A549 (cell line): ENCODE data around the gene AKAP11. TPM values are rescaled to one million over a fixed set of nuclear protein-coding genes. Genes with fewer than 3 reads are reported as not detected.

ENCODE experiments used
- ATAC-seq, 2 experiments: fragments of 200-7000 bp in 1 of 2; fragments of >200 bp in 1 of 2; cut with Nextera tagmentation in 1 of 2; cut with Tn5 transposase in 1 of 2; 3 replicates each; pipeline versions ENCODE4 v1.8.0 to v1.9.1; 2018 to 2020; ENCODE audit warnings: mild to moderate bottlenecking in 1 of 2, moderate library complexity in 1 of 2
- CTCF ChIA-PET: fragments of 300-600 bp; sonication (Branson Sonifier 250); formaldehyde crosslinking; extraction: SDS; loops from one replicate; lab custom pipeline; 2021; ENCODE audit warnings: antibody characterized with exemption, inconsistent platforms; lab: Yijun Ruan, JAX
- POLR2A ChIA-PET: fragments of 350-600 bp; formaldehyde crosslinking; extraction: SDS; loops from one replicate; lab custom pipeline; 2021; ENCODE audit warnings: antibody characterized with exemption, inconsistent platforms; lab: Yijun Ruan, JAX
- DNase-seq, 2 experiments: peaks; one replicate each; pipeline versions ENCODE4 v3.0.0 to v3.0.0-alpha.2; 2011 to 2016; ENCODE audit warnings: low read depth in 1 of 2, low spot score in 1 of 2
- FAIRE-seq: peaks from 2 replicates; lab custom pipeline; 2011; peaks lifted over from hg19 to GRCh38; lab: Jason Lieb, UNC
- H3K27ac ChIP-seq, 2 experiments: fragments of >200 bp; sonication (Bioruptor Twin); formaldehyde crosslinking; 3 replicates each; pipeline ENCODE4 v1.5.1; 2016 to 2017
- H3K4me1 ChIP-seq: fragments of >200 bp; sonication (Bioruptor Twin); formaldehyde crosslinking; 3 replicates; pipeline ENCODE4 v1.6.1; 2016
- H3K4me2 ChIP-seq: fragments of >200 bp; sonication (Bioruptor Twin); formaldehyde crosslinking; 3 replicates; pipeline ENCODE4 v1.6.1; 2016
- H3K4me3 ChIP-seq: fragments of >200 bp; sonication (Bioruptor Twin); formaldehyde crosslinking; 3 replicates; pipeline ENCODE4 v1.5.1; 2016
- H3K9me3 ChIP-seq: fragments of >200 bp; sonication (Bioruptor Twin); formaldehyde crosslinking; 3 replicates; pipeline ENCODE4 v1.6.1; 2016
- ATOH8 ChIP-seq: fragments of 250-450 bp; sonication (Bioruptor Pico); IDR thresholded peaks from 2 replicates; pipeline ENCODE4 v1.5.0; 2020; ENCODE audit warnings: low read depth, mild to moderate bottlenecking, moderate library complexity
- CBX2 ChIP-seq: fragments of 200-600 bp; sonication (generic); IDR thresholded peaks from 2 replicates; pipeline ENCODE4 v1.6.1; 2016; ENCODE audit warnings: low read depth, mild to moderate bottlenecking, borderline replicate concordance
- CEBPB ChIP-seq, 2 experiments: fragments of >200 bp in 1 of 2; sonication (Bioruptor Twin) in 1 of 2; formaldehyde crosslinking in 1 of 2; IDR thresholded peaks; 2 replicates each; pipeline ENCODE4 v1.6.1; 2012 to 2016
- CHD2 ChIP-seq: fragments of 150-350 bp; IDR thresholded peaks from 2 replicates; pipeline ENCODE4 v1.6.1; 2014; ENCODE audit warnings: low read length; ENCODE audit not compliant: partially characterized antibody
- CHD4 ChIP-seq: fragments of 200-600 bp; sonication (generic); IDR thresholded peaks from 2 replicates; pipeline ENCODE4 v1.6.1; 2016; ENCODE audit warnings: antibody characterized with exemption, mild to moderate bottlenecking, borderline replicate concordance
- E2F6 ChIP-seq: IDR thresholded peaks from 2 replicates; pipeline ENCODE4 v1.6.1; 2012; ENCODE audit warnings: low read depth, borderline replicate concordance
- EHF ChIP-seq: fragments of 250-450 bp; sonication (Bioruptor Pico); IDR thresholded peaks from 2 replicates; pipeline ENCODE4 v1.5.0; 2020; ENCODE audit warnings: mild to moderate bottlenecking
- EP300 ChIP-seq, 2 experiments: fragments of >200 bp; sonication (Bioruptor Twin); formaldehyde crosslinking; IDR thresholded peaks; 2 replicates in 1 of 2; 3 replicates in 1 of 2; pipeline ENCODE4 v1.6.1; 2016 to 2017
- ESRRA ChIP-seq: fragments of 150-350 bp; IDR thresholded peaks from 2 replicates; pipeline ENCODE4 v1.6.1; 2014; ENCODE audit warnings: mild to moderate bottlenecking, low read length, borderline replicate concordance
- FOSB ChIP-seq: fragments of 250-450 bp; sonication (Bioruptor Pico); IDR thresholded peaks from 2 replicates; pipeline ENCODE4 v1.5.0; 2020; ENCODE audit warnings: mild to moderate bottlenecking, moderate library complexity
- FOSL2 ChIP-seq, 2 experiments: fragments of 450-650 bp in 1 of 2; fragments of >200 bp in 1 of 2; sonication (Bioruptor Twin) in 1 of 2; formaldehyde crosslinking; IDR thresholded peaks; 2 replicates each; pipeline versions ENCODE4 v1.5.0 to v1.6.1; 2016 to 2020; ENCODE audit warnings: mild to moderate bottlenecking in 1 of 2, moderate library complexity in 1 of 2
- HDAC2 ChIP-seq: fragments of 200-600 bp; sonication (generic); IDR thresholded peaks from 2 replicates; pipeline ENCODE4 v1.6.1; 2016
- HOXA7 ChIP-seq: fragments of 250-450 bp; sonication (Bioruptor Pico); IDR thresholded peaks from 2 replicates; pipeline ENCODE4 v1.5.0; 2020; ENCODE audit warnings: mild to moderate bottlenecking, moderate library complexity
- HOXB13 ChIP-seq: fragments of 250-450 bp; sonication (Bioruptor Pico); IDR thresholded peaks from 2 replicates; pipeline ENCODE4 v1.5.0; 2020; ENCODE audit warnings: low read depth, mild to moderate bottlenecking, moderate library complexity
- HOXB5 ChIP-seq: fragments of 250-450 bp; sonication (Bioruptor Pico); IDR thresholded peaks from 2 replicates; pipeline ENCODE4 v1.5.0; 2020; ENCODE audit warnings: mild to moderate bottlenecking, moderate library complexity
- JUNB ChIP-seq: fragments of >200 bp; sonication (Bioruptor Twin); formaldehyde crosslinking; IDR thresholded peaks from 2 replicates; pipeline ENCODE4 v1.6.1; 2016
- KDM1A ChIP-seq: fragments of 200-600 bp; sonication (generic); IDR thresholded peaks from 2 replicates; pipeline ENCODE4 v1.6.1; 2016; ENCODE audit warnings: low read depth, mild to moderate bottlenecking
- KDM5A ChIP-seq: fragments of 200-600 bp; sonication (generic); IDR thresholded peaks from 2 replicates; pipeline ENCODE4 v1.6.1; 2016; ENCODE audit warnings: antibody characterized with exemption, mild to moderate bottlenecking
- MAFK ChIP-seq: fragments of 450-650 bp; IDR thresholded peaks from 2 replicates; pipeline ENCODE4 v1.6.1; 2014; ENCODE audit not compliant: partially characterized antibody
- MAX ChIP-seq: IDR thresholded peaks from 2 replicates; pipeline ENCODE4 v1.6.1; 2012
- MAZ ChIP-seq: fragments of 150-350 bp; IDR thresholded peaks from 2 replicates; pipeline ENCODE4 v1.6.1; 2014; ENCODE audit warnings: antibody characterized with exemption, low read depth, low read length, borderline replicate concordance
- NFE2L2 ChIP-seq: fragments of 150-350 bp; conservative IDR thresholded peaks from 2 replicates; pipeline ENCODE4 v1.6.1; 2014; ENCODE audit warnings: low read length
- PHF8 ChIP-seq: fragments of 200-600 bp; sonication (generic); IDR thresholded peaks from 2 replicates; pipeline ENCODE4 v1.6.1; 2016; ENCODE audit warnings: low read depth, mild to moderate bottlenecking, antibody characterized with exemption, moderate library complexity, borderline replicate concordance
- POLR2A ChIP-seq: IDR thresholded peaks from 2 replicates; pipeline ENCODE4 v1.6.1; 2012; ENCODE audit warnings: mild to moderate bottlenecking, low read length
- POLR2AphosphoS2 ChIP-seq: conservative IDR thresholded peaks from 2 replicates; pipeline ENCODE4 v1.6.1; 2012; ENCODE audit warnings: low read length, improper control_type of control experiment, inconsistent platforms
- RARB ChIP-seq: fragments of 250-450 bp; sonication (Bioruptor Pico); IDR thresholded peaks from 2 replicates; pipeline ENCODE4 v1.8.0; 2021; ENCODE audit warnings: mild to moderate bottlenecking, moderate library complexity
- RNF2 ChIP-seq: fragments of 200-600 bp; sonication (generic); IDR thresholded peaks from 2 replicates; pipeline ENCODE4 v1.6.1; 2016; ENCODE audit warnings: low read depth, mild to moderate bottlenecking, antibody characterized with exemption, moderate library complexity, borderline replicate concordance
- SREBF2 ChIP-seq: fragments of 450-650 bp; IDR thresholded peaks from 2 replicates; pipeline ENCODE4 v1.6.1; 2014; ENCODE audit warnings: mild to moderate bottlenecking, moderate library complexity
- TP53 ChIP-seq: fragments of 250-450 bp; sonication (Bioruptor Pico); IDR thresholded peaks from 2 replicates; pipeline ENCODE4 v1.5.0; 2021; ENCODE audit warnings: mild to moderate bottlenecking, moderate library complexity
- ZC3H11A ChIP-seq: fragments of 450-650 bp; IDR thresholded peaks from 2 replicates; pipeline ENCODE4 v1.6.1; 2014; ENCODE audit warnings: antibody characterized with exemption, mild to moderate bottlenecking
- ZFP36 ChIP-seq: fragments of 450-650 bp; IDR thresholded peaks from 2 replicates; pipeline ENCODE4 v1.6.1; 2014; ENCODE audit warnings: borderline replicate concordance; ENCODE audit not compliant: partially characterized antibody
- WGBS: methylation state at CpG from one replicate; pipeline ENCODE4 v1.1.6; 2017; ENCODE audit errors: missing lambda C conversion rate; 5-methylcytosine and 5-hydroxymethylcytosine counted together
- polyA plus RNA-seq, 4 experiments: library from polyadenylated mRNA; depleted of rRNA in 3 of 4; stranded (reverse); fragments of >200 nt; fragmentation: RNase III in 1 of 4; extraction: RNeasy Plus Mini Kit Qiagen cat#74134 plus additional on column Dnase treatment in 1 of 4; gene quantifications; 2 replicates in 3 of 4; 3 replicates in 1 of 4; pipeline ENCODE4 v1.2.3, GENCODE V29; 2011 to 2017
- TF ChIP-seq, protein P1 (sequence below): fragments of >200 bp; sonication (Bioruptor Twin); formaldehyde crosslinking; IDR thresholded peaks from 3 replicates; pipeline ENCODE4 v1.5.1; 2016
- TF ChIP-seq, protein P2 (sequence below): fragments of >200 bp; sonication (Bioruptor Twin); formaldehyde crosslinking; IDR thresholded peaks from 3 replicates; pipeline ENCODE4 v1.6.1; 2016
- TF ChIP-seq, protein P3 (sequence below): fragments of 450-650 bp; IDR thresholded peaks from 2 replicates; pipeline ENCODE4 v1.6.1; 2014; ENCODE audit warnings: antibody characterized with exemption
- TF ChIP-seq, protein P4 (sequence below): fragments of 150-350 bp; IDR thresholded peaks from 2 replicates; pipeline ENCODE4 v1.6.1; 2014; ENCODE audit warnings: low read depth, mild to moderate bottlenecking, low read length

AKAP11 gene
- polyA plus RNA-seq, 2 of the 4 experiments (the other 2 are of a cell fraction): 7.2 to 21.3 TPM

DNA sequence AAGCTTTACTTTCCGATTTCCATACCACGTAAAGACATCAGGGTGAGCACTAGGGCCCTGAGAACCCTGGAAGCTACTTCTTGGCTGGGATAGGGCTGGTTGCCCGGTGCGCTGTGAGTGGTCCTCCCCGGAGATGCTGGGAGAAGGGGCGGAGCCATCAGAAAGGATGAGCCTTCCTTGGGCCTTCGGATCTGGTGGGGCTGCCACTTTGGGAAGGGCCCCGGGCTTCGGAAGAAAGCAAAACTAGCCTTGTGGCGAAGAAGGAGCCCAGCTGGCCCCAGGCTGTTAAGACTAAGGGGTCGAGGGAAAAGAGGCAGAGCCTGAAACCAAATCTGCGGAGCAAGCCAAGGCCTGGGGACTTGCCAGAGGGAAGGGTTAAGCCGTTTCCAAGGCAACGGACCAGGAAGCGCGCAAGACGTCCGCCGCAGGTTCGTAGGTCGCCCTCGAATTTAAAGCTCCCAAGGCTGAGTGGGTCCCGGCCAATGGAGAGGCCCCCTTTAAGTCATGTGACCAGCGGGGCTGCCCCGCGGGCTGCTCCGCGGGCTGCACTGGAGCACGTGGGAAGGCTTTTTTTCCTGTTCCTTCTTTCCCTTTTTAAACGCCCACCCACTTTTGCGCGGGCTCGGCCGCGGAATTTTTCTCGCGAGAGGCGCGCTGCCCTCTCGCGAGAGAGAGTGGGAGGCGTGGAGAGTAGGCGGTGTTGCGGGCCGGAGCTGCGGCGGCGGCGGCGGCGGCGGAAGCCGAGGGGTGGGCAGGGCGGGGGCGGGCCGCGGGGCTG is 426 bp upstream of the AKAP11 start:
- POLR2A ChIA-PET: interaction anchor here (0.5 to 1.6 kb wide), 5 partner anchors 24 to 1607 kb away, joined by 3 to 4 read pairs (median 4); partner anchors contain the start of gene WBP4
- ATAC-seq (peak; percentile 95 to 97), FAIRE-seq (no peak), DNase-seq (peak; percentile 85 to 97)
- Histone ChIP-seq H3K9me3 (no peaks in the 10 kb centered on the region), H3K4me3 (peak overlapping the region; percentile 86), H3K27ac (peak overlapping the region; percentile 87 to 99), H3K4me2 (peak overlapping the region; percentile 94), H3K4me1 (peaks cover 12% of the 10 kb centered on the region; the same call in 2 of the 3 replicates)
- CTCF ChIA-PET: interaction anchor here (0.7 to 1.4 kb wide), 4 partner anchors 15 to 604 kb away, joined by 3 read pairs; no protein-coding TSS in a partner anchor
- WGBS: 6% methylated on average over 18 of the region's 57 CpGs
- peak; percentile 90 for TF ChIP-seq E2F6
- no peak for TF ChIP-seq ESRRA
- TF ChIP-seq PHF8: peak; percentile 56
- no peak for TF ChIP-seq SREBF2
- TF ChIP-seq, protein P1, sequence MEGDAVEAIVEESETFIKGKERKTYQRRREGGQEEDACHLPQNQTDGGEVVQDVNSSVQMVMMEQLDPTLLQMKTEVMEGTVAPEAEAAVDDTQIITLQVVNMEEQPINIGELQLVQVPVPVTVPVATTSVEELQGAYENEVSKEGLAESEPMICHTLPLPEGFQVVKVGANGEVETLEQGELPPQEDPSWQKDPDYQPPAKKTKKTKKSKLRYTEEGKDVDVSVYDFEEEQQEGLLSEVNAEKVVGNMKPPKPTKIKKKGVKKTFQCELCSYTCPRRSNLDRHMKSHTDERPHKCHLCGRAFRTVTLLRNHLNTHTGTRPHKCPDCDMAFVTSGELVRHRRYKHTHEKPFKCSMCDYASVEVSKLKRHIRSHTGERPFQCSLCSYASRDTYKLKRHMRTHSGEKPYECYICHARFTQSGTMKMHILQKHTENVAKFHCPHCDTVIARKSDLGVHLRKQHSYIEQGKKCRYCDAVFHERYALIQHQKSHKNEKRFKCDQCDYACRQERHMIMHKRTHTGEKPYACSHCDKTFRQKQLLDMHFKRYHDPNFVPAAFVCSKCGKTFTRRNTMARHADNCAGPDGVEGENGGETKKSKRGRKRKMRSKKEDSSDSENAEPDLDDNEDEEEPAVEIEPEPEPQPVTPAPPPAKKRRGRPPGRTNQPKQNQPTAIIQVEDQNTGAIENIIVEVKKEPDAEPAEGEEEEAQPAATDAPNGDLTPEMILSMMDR: no peak
- no peak for TF ChIP-seq ATOH8 (CRISPR knock-in tag)
- no peak for TF ChIP-seq CBX2
- TF ChIP-seq, protein P2, sequence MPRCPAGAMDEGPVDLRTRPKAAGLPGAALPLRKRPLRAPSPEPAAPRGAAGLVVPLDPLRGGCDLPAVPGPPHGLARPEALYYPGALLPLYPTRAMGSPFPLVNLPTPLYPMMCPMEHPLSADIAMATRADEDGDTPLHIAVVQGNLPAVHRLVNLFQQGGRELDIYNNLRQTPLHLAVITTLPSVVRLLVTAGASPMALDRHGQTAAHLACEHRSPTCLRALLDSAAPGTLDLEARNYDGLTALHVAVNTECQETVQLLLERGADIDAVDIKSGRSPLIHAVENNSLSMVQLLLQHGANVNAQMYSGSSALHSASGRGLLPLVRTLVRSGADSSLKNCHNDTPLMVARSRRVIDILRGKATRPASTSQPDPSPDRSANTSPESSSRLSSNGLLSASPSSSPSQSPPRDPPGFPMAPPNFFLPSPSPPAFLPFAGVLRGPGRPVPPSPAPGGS: 0 out of 3 replicates have a peak, but pooled peaks have one; percentile 32
- no peak for TF ChIP-seq MAFK
- TF ChIP-seq HDAC2: no peak
- TF ChIP-seq TP53 (CRISPR knock-in tag): no peak
- no peak for TF ChIP-seq KDM1A
- TF ChIP-seq MAZ: no peak
- TF ChIP-seq, protein P3, sequence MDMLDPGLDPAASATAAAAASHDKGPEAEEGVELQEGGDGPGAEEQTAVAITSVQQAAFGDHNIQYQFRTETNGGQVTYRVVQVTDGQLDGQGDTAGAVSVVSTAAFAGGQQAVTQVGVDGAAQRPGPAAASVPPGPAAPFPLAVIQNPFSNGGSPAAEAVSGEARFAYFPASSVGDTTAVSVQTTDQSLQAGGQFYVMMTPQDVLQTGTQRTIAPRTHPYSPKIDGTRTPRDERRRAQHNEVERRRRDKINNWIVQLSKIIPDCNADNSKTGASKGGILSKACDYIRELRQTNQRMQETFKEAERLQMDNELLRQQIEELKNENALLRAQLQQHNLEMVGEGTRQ: peak; percentile 97
- TF ChIP-seq NFE2L2: no peak
- 0 out of 2 replicates have a peak, but pooled peaks have one; percentile 2 for TF ChIP-seq POLR2A
- TF ChIP-seq KDM5A: no peak
- no peak for TF ChIP-seq POLR2AphosphoS2
- peak; percentile 95 for TF ChIP-seq CHD2
- TF ChIP-seq HOXB5 (CRISPR knock-in tag): no peak
- TF ChIP-seq, protein P4, sequence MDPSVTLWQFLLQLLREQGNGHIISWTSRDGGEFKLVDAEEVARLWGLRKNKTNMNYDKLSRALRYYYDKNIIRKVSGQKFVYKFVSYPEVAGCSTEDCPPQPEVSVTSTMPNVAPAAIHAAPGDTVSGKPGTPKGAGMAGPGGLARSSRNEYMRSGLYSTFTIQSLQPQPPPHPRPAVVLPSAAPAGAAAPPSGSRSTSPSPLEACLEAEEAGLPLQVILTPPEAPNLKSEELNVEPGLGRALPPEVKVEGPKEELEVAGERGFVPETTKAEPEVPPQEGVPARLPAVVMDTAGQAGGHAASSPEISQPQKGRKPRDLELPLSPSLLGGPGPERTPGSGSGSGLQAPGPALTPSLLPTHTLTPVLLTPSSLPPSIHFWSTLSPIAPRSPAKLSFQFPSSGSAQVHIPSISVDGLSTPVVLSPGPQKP: no peak
- no peak for TF ChIP-seq ZFP36
- no peak for TF ChIP-seq HOXB13 (CRISPR knock-in tag)
- TF ChIP-seq RARB (CRISPR knock-in tag): no peak
- TF ChIP-seq FOSB: no peak
- peak; percentile 97 for TF ChIP-seq MAX
- no peak for TF ChIP-seq ZC3H11A
- TF ChIP-seq JUNB: no peak
- TF ChIP-seq EP300 (IDR thresholded peaks at IDR 0.05): no peak
- TF ChIP-seq EHF: no peak
- no peak for TF ChIP-seq CEBPB (IDR thresholded peaks at IDR 0.05)
- TF ChIP-seq RNF2: no peak
- TF ChIP-seq FOSL2 (IDR thresholded peaks at IDR 0.05): no peak
- TF ChIP-seq FOSL2 (CRISPR knock-in tag; IDR thresholded peaks at IDR 0.05): no peak
- TF ChIP-seq HOXA7 (CRISPR knock-in tag): no peak
- TF ChIP-seq CHD4: no peak
